A549 (cell line): Measurements from ENCODE around the gene HIF1AN.

ENCODE experiments used
- CTCF ChIP-seq: fragments of >200 bp; sonication (Bioruptor Twin); formaldehyde crosslinking; IDR thresholded peaks from 3 replicates; pipeline ENCODE4 v1.5.1; 2016
- ESRRA ChIP-seq: fragments of 150-350 bp; IDR thresholded peaks from 2 replicates; pipeline ENCODE4 v1.6.1; 2014; ENCODE audit warnings: mild to moderate bottlenecking, low read length, borderline replicate concordance
- NR3C1 ChIP-seq: fragments of >200 bp; sonication (Bioruptor Twin); formaldehyde crosslinking; IDR thresholded peaks from 3 replicates; pipeline ENCODE4 v1.6.1; 2017
- POLR2A ChIP-seq: IDR thresholded peaks from 2 replicates; pipeline ENCODE4 v1.6.1; 2012; ENCODE audit warnings: mild to moderate bottlenecking, low read length
- POLR2AphosphoS2 ChIP-seq: conservative IDR thresholded peaks from 2 replicates; pipeline ENCODE4 v1.6.1; 2012; ENCODE audit warnings: low read length, improper control_type of control experiment, inconsistent platforms
- TP53 ChIP-seq: fragments of 250-450 bp; sonication (Bioruptor Pico); IDR thresholded peaks from 2 replicates; pipeline ENCODE4 v1.5.0; 2021; ENCODE audit warnings: mild to moderate bottlenecking, moderate library complexity

DNA sequence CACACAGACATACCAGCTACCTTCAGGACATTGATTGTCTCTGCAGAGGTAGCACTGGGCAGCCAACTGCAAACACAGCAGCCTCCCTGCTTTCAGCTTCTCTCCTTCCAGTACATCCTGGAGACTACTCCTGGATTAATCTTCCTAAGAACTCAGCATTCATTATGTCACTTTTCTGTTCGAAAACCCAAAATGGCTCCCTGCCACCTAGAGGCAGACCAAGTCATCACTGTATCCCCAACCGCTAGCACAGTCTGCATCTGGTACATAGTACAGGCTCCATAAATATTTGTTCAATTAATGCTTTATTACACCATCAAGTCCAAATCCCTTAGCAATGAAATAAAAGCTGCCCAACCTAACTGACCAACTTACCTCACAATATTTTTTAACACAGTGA is 11.1 kb upstream of the HIF1AN start:
- no peak for TF ChIP-seq CTCF
- TF ChIP-seq POLR2A = no peak
- no peak for TF ChIP-seq NR3C1
- TF ChIP-seq ESRRA = no peak
- TF ChIP-seq POLR2AphosphoS2 = no peak
- no peak for TF ChIP-seq TP53 (CRISPR knock-in tag)
